ENCODE data around the gene PDIA5.

Gene PDIA5

DNA sequence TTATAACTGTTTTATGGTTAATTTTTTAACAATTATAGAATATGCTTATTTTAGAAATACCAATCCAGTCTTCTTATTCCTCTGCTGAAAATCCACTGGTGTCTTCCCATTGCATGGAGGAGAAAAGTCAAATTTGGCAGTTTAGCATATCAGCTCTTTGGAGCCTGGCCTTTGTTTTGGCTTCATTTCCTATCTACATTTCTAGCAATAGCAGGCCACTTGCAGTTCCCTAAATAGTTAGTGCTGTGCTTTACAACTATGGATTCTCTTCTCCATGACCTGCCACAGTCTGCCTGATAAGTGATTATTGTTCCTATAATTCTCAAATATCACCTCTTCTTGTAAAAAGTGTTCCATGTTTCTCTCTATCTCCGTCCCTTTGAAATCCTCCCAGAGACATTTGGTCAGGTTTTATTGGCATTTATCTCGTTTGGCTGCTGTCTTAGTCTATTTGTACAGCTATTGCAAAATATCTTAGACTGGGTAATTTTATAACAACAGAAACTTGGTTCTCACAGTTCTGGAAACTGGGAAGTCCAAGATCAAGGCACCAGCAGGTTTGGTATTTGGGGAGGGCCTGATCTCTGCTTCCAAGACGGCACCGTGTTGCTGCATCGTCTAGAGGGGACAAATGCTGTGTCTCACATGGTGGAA lies 126.8 kb downstream of the PDIA5 start:
- TF ChIP-seq, protein P1, sequence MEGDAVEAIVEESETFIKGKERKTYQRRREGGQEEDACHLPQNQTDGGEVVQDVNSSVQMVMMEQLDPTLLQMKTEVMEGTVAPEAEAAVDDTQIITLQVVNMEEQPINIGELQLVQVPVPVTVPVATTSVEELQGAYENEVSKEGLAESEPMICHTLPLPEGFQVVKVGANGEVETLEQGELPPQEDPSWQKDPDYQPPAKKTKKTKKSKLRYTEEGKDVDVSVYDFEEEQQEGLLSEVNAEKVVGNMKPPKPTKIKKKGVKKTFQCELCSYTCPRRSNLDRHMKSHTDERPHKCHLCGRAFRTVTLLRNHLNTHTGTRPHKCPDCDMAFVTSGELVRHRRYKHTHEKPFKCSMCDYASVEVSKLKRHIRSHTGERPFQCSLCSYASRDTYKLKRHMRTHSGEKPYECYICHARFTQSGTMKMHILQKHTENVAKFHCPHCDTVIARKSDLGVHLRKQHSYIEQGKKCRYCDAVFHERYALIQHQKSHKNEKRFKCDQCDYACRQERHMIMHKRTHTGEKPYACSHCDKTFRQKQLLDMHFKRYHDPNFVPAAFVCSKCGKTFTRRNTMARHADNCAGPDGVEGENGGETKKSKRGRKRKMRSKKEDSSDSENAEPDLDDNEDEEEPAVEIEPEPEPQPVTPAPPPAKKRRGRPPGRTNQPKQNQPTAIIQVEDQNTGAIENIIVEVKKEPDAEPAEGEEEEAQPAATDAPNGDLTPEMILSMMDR (IDR thresholded peaks at IDR 0.05; ENCODE audit: control extremely low read depth, extremely low read depth, low read depth, missing control alignments), result no peak
- POLR2A ChIA-PET, result no interaction called here
- no peak for DNase-seq (ENCODE audit: extremely low spot score)
- CTCF ChIA-PET, result no interaction called here

DNA sequence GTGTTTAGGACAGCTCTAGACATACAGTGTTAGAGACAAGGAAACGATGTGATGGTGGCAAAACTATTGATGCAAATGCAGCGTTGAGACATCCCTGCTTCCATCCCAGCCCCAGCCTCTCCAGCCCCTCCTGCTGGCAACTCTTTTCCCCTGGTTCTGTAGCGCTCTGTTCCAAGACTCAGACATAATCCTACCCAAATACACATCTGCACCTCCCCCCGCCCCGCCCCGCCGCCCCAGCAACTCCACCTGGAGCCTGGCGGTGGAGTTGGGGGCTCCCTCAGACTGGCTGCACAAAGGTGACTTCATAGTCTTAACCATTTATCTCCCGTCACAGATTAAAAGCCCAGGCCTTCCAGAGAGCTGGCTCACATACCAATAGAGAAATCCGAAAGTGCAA lies 127.7 kb downstream of the PDIA5 start:
- ChIA-PET CTCF (no interaction called here), POLR2A (no interaction called here)
- DNase-seq (ENCODE audit: extremely low spot score), result no peak
- TF ChIP-seq, protein P1 (IDR thresholded peaks at IDR 0.05; ENCODE audit: control extremely low read depth, extremely low read depth, low read depth, missing control alignments), result no peak

DNA sequence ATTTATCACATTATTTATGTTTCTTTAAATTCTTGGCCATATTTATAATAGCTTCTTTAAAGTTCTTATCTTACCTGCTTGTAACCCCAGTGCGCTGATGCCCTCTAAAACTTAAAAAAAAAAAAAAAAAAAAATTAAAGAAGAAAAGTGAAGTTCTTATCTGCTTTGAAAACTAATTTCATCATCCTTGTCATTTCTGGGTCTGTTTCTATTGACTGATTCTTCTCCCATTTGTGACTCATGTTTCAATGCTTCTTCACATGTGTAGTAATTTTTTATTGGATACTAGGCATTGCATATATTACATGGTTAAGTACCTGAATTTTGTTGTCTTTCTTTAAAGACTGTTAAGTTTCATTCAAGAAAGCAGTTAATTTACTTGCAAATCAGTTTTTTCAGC lies 131.5 kb downstream of the PDIA5 start:
- ChIA-PET POLR2A (no interaction called here), CTCF (interaction anchor here (1.1 kb wide), 1 partner anchor 16 kb away, joined by 3 read pairs; no protein-coding TSS in a partner anchor)
- TF ChIP-seq, protein P1 (IDR thresholded peaks at IDR 0.05; ENCODE audit: control extremely low read depth, extremely low read depth, low read depth, missing control alignments), result no peak
- DNase-seq (ENCODE audit: extremely low spot score), result no peak

DNA sequence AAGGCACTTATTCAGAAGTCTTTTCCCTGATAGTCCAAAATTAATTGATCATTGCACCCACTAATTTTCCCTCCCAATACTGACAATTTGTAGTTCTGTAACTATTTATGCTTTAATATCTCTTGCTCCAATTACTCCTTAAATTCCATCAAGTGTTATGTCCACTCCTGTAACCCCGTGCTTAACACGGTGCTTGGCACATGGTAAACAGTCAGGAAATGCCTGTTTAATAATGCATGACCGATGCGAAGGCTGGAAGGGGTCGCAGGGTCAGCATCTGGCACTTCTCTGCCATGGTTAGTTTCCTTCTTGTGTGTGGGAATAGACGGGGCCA lies 134.4 kb downstream of the PDIA5 start:
- POLR2A ChIA-PET, result interaction anchor here (1.0 kb wide), 1 partner anchor 17 kb away, joined by 4 read pairs; no protein-coding TSS in a partner anchor
- TF ChIP-seq, protein P1 (IDR thresholded peaks at IDR 0.05; ENCODE audit: control extremely low read depth, extremely low read depth, low read depth, missing control alignments), result no peak
- no peak for DNase-seq (ENCODE audit: extremely low spot score)
- CTCF ChIA-PET, result interaction anchor here (0.8 kb wide), 1 partner anchor 30 kb away, joined by 3 read pairs; no protein-coding TSS in a partner anchor

DNA sequence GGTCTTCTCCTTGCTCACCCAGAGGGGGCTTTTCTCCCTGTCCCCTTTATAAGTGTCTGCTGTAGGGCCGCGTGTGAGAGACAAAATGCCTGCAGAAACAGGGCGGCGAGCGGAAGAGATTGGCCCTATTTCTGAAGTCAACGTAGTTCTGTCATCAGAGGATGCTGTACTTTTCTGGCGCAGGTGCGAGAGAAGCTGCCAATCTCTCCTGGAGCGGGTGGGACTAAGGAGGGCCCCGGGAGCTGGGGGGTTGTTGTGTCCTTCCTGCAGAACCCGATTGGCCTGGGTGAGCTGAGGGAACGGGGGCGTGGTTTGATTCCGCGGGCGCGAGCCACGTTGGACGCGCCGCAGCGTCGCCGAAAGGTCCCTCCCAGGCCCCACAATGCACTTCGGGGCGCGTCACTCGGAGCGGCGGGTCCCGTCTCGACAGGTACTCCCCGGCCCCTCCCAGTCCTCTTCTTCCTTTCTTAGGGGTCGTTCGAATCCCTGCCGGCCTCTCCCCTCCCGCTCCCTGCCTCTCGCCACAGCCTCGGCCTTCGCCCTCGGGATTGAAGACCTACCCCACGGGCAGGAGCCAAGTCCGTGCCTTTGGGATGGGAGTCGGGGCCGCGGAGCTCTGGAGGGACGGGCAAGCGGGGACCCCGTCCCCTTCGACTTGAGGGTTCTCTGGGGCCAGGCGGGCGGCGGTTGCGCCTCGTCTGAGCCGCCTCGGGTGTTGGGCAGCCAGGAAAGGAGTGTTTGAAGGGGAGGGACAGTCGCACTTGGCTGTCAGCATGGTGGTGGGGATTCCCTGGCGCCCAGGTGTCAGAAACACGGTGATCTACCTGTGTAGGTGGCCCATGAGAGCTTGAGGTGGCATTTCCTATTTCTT lies 135.0 kb downstream of the PDIA5 start, which contains the start of gene SEC22A:
TSS of gene SEC22A (plus strand) at position 387 of the 871 bp plus-strand sequence. CDS start 7,275 bp downstream, outside the sequence.
- DNase-seq (ENCODE audit: extremely low spot score), result peak; percentile 96
- TF ChIP-seq, protein P1 (IDR thresholded peaks at IDR 0.05; ENCODE audit: control extremely low read depth, extremely low read depth, low read depth, missing control alignments), result no peak
- ChIA-PET POLR2A (interaction anchor here (0.6 to 1.0 kb wide), 2 partner anchors 16 to 408 kb away, joined by 3 to 4 read pairs; partner anchors contain the start of gene HSPBAP1), CTCF (interaction anchor here (0.8 kb wide), 1 partner anchor 29 kb away, joined by 3 read pairs; no protein-coding TSS in a partner anchor)

DNA sequence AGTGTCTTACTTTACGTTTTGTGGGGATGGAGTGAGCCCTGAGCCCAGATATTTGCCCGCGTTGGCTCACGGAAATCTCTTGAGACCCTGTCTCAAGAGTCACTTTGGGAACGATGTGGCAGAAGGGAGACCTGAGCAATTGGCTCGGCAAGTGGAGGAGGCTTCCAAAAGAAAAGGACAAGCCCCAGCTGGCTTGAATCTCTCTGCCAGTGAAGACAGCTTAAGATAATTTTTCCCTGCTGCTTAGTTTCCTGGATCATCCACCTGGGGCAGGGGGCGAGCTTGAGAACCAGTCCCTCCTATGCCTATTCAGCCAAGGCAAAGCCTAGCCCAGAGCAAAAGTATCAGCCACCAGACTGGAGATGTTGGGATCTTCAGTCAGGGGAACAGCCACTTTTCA lies 135.6 kb downstream of the PDIA5 start:
- DNase-seq (ENCODE audit: extremely low spot score), result no peak
- ChIA-PET POLR2A (no interaction called here), CTCF (no interaction called here)
- TF ChIP-seq, protein P1 (IDR thresholded peaks at IDR 0.05; ENCODE audit: control extremely low read depth, extremely low read depth, low read depth, missing control alignments), result no peak
